HG03575 (cell line): Measurements from ENCODE around the gene CCDC159.
"Not testable (repeated sequence)": the region's sequence is repeated elsewhere in the genome, so short reads cannot be mapped to it uniquely, and the experiment has no call there.

Experiments
- ATAC-seq: cut with Tn5 transposase; IDR thresholded peaks from one replicate; pipeline ENCODE4 v1.9.1; 2021; ENCODE audit not compliant: unreplicated experiment, insufficient number of reproducible peaks, low FRiP score; ENCODE audit errors: extremely low read depth

Gene CCDC159

DNA sequence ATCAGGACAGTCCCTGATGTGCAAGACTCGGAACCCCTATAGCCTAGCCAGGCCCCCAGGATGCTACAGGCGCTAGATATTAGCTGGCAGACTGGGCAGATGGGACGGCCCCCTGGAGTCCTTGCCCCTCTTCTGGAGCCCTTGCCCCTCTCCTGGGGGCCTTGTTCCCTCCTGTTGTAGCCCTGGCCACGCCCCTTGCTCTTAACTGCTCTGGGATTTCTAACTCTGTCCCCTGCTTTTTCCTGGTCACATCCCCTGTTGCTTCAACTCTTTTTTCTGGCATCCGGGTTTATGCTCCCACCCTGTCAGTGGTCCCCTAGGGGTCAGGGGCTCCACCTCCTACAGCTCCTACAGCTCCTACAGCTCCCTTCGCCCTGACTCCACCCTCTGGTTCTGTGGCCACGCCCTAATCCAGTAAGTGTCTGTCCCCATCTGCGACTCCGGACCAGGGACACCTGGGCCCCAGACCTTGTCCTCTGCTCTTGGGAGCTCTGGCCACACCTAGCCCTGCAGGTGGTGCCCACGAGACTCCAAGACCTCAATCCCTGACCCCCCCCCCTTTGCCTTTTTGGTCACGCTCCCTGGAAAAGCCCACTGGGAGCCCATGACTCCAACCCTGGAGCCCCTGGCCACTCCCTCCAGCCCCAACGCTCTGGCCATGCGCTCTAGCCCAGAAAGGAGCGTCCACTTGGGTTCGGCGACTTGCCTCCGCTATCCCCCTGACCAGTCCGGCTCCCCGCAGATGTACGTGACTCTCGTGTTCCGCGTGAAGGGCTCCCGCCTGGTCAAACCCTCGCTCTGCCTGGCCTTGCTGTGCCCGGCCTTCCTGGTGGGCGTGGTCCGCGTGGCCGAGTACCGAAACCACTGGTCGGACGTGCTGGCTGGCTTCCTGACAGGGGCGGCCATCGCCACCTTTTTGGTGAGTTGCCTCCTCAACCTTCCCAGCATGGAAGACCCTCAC lies 15.7 kb downstream of the CCDC159 start:
- no peak for ATAC-seq

GRCh38 chr19:11363881-11364280 lies 17.6 kb downstream of the CCDC159 start:
- ATAC-seq: no peak

DNA sequence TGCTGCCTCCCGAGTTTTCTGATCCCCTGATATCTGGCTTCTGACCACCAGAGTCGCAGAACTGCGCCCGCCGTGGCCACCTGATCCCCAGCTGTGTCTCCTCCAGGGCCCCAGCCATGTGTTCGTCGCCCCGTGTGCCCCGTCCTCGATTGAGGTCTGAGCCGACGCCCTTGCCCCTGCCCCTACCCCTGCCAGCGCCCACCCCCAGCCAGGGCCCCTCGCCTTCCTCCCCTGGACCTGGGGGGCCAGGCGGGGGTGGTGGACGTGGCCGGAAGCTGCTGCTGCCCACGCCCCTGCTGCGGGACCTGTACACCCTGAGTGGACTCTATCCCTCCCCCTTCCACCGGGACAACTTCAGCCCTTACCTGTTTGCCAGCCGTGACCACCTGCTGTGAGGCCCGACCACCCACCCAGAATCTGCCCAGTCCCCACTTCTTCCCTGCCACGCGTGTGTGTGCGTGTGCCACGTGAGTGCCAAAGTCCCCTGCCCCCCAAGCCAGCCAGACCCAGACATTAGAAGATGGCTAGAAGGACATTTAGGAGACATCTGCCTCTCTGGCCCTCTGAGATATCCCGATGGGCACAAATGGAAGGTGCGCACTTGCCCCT lies 18.1 kb downstream of the CCDC159 start:
- no peak for ATAC-seq

DNA sequence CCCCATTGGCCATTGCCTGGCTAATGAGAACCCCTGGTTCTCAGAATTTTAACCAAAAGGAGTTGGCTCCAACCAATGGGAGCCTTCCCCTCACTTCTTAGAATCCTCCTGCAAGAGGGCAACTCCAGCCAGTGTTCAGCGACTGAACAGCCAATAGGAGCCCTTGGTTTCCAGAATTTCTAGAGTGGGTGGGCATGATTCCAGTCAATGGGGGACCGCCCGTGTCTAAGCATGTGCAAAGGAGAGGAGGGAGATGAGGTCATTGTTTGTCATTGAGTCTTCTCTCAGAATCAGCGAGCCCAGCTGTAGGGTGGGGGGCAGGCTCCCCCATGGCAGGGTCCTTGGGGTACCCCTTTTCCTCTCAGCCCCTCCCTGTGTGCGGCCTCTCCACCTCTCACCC lies 18.6 kb downstream of the CCDC159 start:
- no peak for ATAC-seq

DNA sequence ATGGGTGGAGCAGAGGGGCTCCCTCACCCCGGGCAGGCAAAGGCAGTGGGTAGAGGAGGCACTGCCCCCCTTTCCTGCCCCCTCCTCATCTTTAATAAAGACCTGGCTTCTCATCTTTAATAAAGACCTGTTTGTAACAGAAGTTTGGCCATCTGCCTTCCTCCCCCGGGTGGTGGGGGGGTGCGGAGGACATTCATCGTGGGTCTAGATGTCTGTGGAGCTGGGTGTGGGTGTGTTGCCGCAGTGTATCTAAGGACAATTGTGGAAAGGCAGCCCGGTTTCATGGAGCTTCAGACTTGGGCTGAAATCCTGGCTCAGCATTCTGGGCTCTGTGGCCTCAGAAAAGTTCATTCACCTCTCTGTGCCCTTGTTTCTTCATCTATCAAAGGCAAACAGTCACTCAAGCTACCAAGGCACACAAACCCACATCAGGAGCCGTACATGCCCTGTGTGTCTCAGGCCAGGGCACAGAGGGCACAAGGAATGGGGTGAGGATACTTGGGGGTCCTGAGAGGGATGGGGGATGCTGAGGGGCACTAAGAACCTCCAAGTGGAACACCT lies 19.3 kb downstream of the CCDC159 start:
- ATAC-seq: no peak

DNA sequence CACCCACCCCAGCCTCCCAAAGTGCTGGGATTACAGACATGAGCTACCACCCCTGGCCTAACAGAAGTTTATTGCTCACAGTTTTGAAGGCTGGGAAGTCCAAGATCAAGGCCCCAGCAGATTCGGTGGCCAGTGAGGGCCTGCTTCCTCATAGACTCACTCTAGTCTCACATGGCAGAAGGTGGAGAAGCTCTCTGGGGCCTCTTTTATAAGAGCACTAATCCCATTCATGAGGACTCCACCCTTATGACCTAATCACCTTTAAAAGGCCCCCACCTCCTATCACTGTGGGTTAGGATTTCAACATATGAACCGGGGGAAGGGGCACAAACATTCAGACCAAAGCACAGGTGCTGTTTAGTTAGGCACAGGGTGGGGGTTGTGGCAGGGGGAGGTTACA lies 21.2 kb downstream of the CCDC159 start:
- no peak for ATAC-seq

DNA sequence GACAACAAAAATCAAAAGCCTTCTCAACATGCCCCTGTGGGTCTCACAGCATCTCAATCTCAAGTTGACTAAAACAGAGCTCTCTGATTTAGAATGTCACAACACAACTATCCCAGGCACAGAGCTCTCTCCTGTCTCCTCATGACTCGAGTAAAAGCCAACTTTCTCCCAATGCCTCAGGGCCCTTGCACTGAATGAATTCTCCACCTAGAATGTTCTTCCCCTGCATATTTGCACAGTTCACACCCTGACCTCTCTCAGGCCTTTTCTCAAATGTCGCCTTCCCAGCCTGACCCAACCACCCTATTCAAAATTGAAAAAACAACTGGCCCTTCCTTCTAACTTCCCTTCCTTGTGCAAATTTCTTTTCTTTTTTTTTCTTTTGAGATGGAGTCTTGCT lies 24.4 kb downstream of the CCDC159 start:
- no peak for ATAC-seq

DNA sequence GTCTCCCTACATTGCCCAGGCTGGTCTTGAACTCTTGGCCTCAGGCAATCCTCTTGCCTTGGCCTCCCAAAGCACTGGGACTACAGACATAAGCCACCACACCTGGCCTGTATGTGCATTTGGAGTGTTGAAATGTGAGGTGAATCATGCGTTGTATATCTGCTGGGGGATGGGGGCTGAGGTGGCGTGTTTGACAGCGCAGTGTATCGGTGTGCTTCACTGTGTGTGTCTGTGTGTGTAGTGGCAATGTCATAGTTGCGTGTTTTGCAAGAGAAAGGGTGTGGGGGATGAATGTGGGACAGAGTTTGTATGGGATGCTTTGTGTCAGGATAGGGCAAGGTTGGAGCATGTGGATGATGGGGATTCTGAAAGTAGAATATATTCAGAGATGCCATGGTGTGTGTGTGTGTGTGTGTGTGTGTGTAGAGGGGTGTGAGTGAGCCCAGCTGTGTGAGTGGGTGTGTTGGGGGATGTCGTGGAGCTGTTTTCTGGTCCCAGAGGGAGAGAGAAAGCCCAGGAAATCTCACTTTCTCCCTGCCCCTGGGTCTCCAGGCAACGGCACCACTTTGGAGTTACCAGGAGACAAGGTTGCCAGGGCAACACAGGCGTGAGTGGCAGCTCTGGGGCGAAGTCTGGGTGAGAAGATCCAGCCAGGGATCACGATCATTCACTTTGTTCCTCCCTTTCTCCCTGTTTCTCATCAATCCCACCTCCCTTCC lies 27.0 kb downstream of the CCDC159 start:
- no peak for ATAC-seq

- no peak for ATAC-seq
Measured at GRCh38 chr19:11373885-11374432, 27.6 kb downstream of the CCDC159 start.

DNA sequence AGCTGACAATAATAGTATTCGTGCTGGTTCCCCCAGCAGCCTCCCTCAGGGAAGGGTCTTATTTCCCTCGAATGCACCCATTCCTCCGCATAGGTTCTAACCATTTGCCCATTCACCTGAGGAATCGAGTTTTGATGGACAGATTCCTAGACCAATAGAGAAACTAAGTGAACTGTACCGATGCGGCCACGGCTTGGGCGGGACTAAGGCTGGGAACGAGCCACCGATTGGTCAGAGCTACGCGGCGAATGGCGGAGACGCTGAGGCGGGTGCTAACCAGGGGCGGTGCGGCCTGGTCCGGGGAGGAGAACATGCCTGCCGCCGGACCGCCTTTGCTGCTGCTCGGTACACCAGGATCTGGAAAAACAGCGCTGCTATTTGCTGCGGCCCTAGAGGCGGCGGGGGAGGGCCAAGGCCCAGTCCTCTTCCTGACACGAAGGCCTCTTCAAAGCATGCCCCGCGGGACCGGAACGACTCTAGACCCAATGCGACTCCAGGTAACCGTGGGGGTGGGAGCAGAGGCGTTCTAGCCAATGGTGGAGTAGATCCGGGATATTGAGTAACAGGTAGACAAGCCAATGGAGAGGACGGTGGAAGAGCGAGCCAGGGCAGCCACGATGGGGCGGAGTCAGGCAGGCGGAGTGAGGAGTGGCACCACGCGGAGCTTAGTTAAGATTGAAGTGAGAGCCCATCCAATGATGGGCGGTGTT lies 28.3 kb downstream of the CCDC159 start, which contains the start of gene SWSAP1:
Gene SWSAP1, plus strand, starts transcription at position 234 of the 710 bp plus-strand sequence. Its CDS starts 15 bp downstream, at position 249.
- peak; percentile 60 for ATAC-seq

GRCh38 chr19:11375143-11375948 lies 29.0 kb downstream of the CCDC159 start:
- no peak for ATAC-seq

GRCh38 chr19:11377237-11377636 lies 30.9 kb downstream of the CCDC159 start:
- no peak for ATAC-seq

GRCh38 chr19:11377756-11378155 lies 31.4 kb downstream of the CCDC159 start:
- ATAC-seq: no peak

DNA sequence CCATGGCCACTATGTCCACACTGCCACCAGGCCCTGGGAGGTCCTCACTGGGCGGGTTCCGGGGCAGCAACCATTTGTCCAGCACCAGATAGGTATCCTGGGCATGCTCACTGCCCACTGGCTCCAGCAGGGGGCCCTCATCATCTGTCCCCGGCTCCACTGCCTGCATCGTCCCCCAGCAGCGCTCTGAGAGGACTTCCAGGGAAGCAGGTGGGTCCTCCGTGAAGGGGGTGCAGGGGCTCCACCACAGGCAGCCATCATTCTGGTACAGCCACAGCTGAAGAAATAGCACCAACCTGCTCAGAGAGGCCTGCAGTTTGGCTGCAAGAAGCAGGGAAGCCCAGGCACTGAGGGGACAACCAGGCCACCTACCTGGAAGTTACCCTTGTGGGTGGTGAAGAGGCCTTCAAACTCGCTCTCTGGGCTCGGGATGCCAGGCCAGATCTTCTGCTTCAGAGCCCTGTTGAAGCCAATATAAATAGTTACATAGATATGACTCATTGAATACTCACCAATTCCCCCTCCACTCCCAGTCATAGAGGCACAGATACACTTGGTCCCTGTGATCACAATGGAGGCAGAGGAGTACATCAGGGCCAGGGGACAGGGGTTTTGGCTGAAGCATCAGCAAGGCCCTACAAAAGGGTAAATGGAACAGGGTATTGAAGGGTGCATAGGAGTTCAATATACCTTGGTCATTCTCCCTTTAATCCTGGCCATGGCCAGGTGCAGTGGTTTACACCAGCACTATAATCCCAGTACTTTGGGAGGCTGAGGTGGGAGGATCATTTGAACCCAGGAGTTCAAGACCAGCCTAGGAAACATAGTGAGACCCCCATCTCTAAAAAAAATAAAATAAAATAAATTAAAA lies 32.2 kb downstream of the CCDC159 start:
- ATAC-seq: no peak

- ATAC-seq: not testable (repeated sequence)
Measured at GRCh38 chr19:11379269-11379845, 33.0 kb downstream of the CCDC159 start.

GRCh38 chr19:11379857-11380350 lies 33.6 kb downstream of the CCDC159 start:
- ATAC-seq: no peak
